Panc1 (cell line): ENCODE results near the gene INHBB.

Experiments
- POLR2AphosphoS5 ChIP-seq: IDR thresholded peaks from 2 replicates; pipeline ENCODE4 v1.6.1; 2012; ENCODE audit warnings: mild to moderate bottlenecking, low read depth, low read length, moderate library complexity
- TF ChIP-seq, protein P1 (sequence below): fragments of 450-650 bp; IDR thresholded peaks from 2 replicates; pipeline ENCODE4 v1.5.1; 2017; ENCODE audit warnings: mild to moderate bottlenecking
- TF ChIP-seq, protein P2 (sequence below), 2 experiments: IDR thresholded peaks; 2 replicates each; pipeline ENCODE4 v1.6.1; 2011 to 2012; ENCODE audit warnings: low read depth in 2 of 2, control low read depth in 1 of 2, low read length in 1 of 2, mild to moderate bottlenecking in 1 of 2, moderate library complexity in 1 of 2; ENCODE audit not compliant: insufficient read depth in 1 of 2

DNA sequence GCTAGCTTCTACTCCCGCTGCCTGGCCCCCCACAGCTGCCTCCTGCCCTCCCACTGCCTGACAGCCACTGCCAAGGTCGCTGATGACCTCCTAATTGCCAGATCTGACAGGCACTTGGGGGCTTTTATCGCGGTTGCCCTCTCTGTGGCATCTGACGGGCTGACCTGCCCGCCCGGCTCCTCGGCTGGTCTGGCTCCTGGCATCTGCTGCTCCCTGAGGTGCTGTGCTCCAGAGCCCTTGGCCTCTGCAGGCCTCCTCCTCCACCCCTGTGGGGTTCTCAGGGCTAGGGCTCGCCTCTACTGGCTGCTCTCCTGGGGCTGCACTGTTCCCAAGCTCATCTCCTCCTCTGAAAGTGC lies 43.1 kb downstream of the INHBB start:
- TF ChIP-seq POLR2AphosphoS5, result no peak
- TF ChIP-seq, protein P1, sequence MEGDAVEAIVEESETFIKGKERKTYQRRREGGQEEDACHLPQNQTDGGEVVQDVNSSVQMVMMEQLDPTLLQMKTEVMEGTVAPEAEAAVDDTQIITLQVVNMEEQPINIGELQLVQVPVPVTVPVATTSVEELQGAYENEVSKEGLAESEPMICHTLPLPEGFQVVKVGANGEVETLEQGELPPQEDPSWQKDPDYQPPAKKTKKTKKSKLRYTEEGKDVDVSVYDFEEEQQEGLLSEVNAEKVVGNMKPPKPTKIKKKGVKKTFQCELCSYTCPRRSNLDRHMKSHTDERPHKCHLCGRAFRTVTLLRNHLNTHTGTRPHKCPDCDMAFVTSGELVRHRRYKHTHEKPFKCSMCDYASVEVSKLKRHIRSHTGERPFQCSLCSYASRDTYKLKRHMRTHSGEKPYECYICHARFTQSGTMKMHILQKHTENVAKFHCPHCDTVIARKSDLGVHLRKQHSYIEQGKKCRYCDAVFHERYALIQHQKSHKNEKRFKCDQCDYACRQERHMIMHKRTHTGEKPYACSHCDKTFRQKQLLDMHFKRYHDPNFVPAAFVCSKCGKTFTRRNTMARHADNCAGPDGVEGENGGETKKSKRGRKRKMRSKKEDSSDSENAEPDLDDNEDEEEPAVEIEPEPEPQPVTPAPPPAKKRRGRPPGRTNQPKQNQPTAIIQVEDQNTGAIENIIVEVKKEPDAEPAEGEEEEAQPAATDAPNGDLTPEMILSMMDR, result no peak
- TF ChIP-seq, protein P2, sequence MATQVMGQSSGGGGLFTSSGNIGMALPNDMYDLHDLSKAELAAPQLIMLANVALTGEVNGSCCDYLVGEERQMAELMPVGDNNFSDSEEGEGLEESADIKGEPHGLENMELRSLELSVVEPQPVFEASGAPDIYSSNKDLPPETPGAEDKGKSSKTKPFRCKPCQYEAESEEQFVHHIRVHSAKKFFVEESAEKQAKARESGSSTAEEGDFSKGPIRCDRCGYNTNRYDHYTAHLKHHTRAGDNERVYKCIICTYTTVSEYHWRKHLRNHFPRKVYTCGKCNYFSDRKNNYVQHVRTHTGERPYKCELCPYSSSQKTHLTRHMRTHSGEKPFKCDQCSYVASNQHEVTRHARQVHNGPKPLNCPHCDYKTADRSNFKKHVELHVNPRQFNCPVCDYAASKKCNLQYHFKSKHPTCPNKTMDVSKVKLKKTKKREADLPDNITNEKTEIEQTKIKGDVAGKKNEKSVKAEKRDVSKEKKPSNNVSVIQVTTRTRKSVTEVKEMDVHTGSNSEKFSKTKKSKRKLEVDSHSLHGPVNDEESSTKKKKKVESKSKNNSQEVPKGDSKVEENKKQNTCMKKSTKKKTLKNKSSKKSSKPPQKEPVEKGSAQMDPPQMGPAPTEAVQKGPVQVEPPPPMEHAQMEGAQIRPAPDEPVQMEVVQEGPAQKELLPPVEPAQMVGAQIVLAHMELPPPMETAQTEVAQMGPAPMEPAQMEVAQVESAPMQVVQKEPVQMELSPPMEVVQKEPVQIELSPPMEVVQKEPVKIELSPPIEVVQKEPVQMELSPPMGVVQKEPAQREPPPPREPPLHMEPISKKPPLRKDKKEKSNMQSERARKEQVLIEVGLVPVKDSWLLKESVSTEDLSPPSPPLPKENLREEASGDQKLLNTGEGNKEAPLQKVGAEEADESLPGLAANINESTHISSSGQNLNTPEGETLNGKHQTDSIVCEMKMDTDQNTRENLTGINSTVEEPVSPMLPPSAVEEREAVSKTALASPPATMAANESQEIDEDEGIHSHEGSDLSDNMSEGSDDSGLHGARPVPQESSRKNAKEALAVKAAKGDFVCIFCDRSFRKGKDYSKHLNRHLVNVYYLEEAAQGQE (IDR thresholded peaks at IDR 0.05; ENCODE audit: insufficient read depth in 1 of 2, low read depth in 2 of 2, low read length in 1 of 2), result no peak
